ENCODE data around the gene RPS15.
A peak's percentile ranks its signal among the peaks of the same experiment; 100 is the strongest.

RPS15 gene

GRCh38 chr19:1445185-1445931 is 7.2 kb downstream of the RPS15 start:
- H3K4me2 ChIP-seq (ENCODE audit: low read length) = peak overlapping the region; percentile 79
- H3K27me3 ChIP-seq (ENCODE audit: control insufficient read depth, insufficient read depth, low read length) = peaks cover 35% of the 10 kb centered on the region
- H3K9ac ChIP-seq (ENCODE audit: low read depth, low read length) = no peak overlapping the region
- no peak overlapping the region for H3K4me3 ChIP-seq (ENCODE audit: low read length)
- peaks cover 18% of the 10 kb centered on the region for H3K4me1 ChIP-seq (ENCODE audit: control insufficient read depth, insufficient read depth, low read length)
- no peaks in the 10 kb centered on the region for H3K9me3 ChIP-seq (replicated peaks; ENCODE audit: low read length)
- peaks cover 27% of the 10 kb centered on the region for H3K36me3 ChIP-seq (ENCODE audit: insufficient read depth, low read length)

DNA sequence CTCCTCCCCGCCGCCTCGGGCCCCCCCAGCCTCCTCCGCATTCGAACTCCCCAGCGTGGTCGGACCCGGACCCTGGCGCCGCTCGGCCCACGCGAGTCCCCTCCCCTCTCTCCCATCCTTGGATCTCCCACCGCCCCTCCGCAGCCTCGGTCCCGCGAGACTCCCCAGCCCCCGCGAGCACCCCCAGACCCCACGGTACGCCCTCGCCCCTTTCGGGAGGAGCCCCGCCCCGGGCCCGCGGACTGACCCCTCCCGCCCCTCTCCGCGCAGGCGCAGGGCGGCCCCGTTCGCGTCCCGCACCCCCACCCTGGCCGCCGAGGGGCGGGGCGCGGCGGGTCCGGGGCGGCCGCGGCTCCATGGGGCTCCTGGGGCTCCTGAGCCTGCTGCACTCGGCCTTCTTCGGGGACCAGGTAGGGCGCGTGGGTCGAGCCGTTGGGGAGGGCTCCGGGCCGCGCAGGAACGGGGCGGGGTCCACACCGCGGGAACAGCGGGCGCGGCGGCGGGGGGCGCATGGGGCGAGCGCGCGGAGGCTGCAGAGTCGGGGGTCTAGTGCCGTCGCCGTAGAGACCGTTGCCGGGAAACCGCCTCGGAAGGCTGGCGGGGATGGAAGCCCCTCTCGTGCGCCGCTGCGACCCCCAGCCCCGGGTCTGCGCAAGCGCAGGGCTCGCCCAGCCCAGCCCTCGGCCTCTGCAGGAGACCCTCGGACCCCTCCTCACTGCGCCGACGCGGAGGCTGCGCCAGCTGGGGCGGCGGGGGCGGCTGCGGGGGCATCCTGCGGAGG is 7.9 kb downstream of the RPS15 start:
- Histone ChIP-seq H3K4me2 (ENCODE audit: low read length) (peak overlapping the region; percentile 49), H3K4me3 (ENCODE audit: low read length) (no peak overlapping the region), H3K27me3 (ENCODE audit: control insufficient read depth, insufficient read depth, low read length) (peaks cover 43% of the 10 kb centered on the region), H3K4me1 (ENCODE audit: control insufficient read depth, insufficient read depth, low read length) (peaks cover 12% of the 10 kb centered on the region), H3K9ac (ENCODE audit: low read depth, low read length) (no peak overlapping the region), H3K36me3 (ENCODE audit: insufficient read depth, low read length) (peaks cover 20% of the 10 kb centered on the region), H3K9me3 (replicated peaks; ENCODE audit: low read length) (no peaks in the 10 kb centered on the region)

DNA sequence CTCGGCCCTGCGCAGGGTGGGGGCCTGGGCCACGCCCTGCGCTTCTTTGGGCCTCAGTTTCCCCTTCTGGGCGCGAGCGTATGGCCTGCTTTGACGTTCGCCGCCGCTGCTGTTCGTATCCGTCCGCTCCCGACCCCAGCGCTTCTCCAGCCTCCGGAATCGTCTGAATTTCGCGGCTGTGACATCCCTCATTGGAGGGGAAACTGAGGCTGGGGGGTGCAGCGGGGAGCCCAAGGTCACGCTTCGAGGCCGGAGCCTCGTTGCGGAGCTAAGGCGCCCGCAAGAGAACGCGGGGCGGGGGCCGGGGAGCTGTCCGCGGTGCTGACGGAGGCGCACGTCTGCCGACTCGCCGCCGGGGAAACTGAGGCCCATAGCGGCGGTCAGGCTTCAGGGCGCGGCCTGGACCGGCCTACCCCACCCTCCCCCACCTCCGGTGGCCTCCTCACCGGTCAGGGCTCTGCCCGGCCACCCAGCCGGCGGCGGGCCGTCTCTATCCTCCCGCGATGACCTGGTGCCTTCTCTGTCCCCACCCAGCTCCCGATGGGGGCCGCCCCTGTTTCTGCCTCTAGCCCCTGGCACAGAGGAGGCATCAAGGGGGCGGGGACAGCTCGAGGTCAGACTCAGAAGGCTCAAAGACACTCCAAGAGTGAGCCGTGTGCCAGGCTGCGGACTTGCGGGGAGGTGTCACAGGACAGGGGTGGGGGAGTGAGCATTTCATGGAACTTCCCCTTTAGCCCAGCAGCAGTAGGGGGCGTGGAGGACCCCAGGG is 8.7 kb downstream of the RPS15 start:
- Histone ChIP-seq H3K9ac (ENCODE audit: low read depth, low read length) (no peak overlapping the region), H3K4me2 (ENCODE audit: low read length) (no peak overlapping the region), H3K36me3 (ENCODE audit: insufficient read depth, low read length) (peaks cover 12% of the 10 kb centered on the region), H3K4me1 (ENCODE audit: control insufficient read depth, insufficient read depth, low read length) (peaks cover 12% of the 10 kb centered on the region), H3K9me3 (replicated peaks; ENCODE audit: low read length) (no peaks in the 10 kb centered on the region), H3K4me3 (ENCODE audit: low read length) (no peak overlapping the region), H3K27me3 (ENCODE audit: control insufficient read depth, insufficient read depth, low read length) (peaks cover 50% of the 10 kb centered on the region)

- H3K9ac ChIP-seq (ENCODE audit: low read depth, low read length) = no peak overlapping the region
- H3K4me3 ChIP-seq (ENCODE audit: low read length) = no peak overlapping the region
- no peaks in the 10 kb centered on the region for H3K9me3 ChIP-seq (replicated peaks; ENCODE audit: low read length)
- peaks cover 16% of the 10 kb centered on the region for H3K4me1 ChIP-seq (ENCODE audit: control insufficient read depth, insufficient read depth, low read length)
- H3K4me2 ChIP-seq (ENCODE audit: low read length) = no peak overlapping the region
- peaks cover 56% of the 10 kb centered on the region for H3K27me3 ChIP-seq (ENCODE audit: control insufficient read depth, insufficient read depth, low read length)
- H3K36me3 ChIP-seq (ENCODE audit: insufficient read depth, low read length) = peaks cover 6% of the 10 kb centered on the region
Measured at GRCh38 chr19:1447504-1447903, 9.3 kb downstream of the RPS15 start.

DNA sequence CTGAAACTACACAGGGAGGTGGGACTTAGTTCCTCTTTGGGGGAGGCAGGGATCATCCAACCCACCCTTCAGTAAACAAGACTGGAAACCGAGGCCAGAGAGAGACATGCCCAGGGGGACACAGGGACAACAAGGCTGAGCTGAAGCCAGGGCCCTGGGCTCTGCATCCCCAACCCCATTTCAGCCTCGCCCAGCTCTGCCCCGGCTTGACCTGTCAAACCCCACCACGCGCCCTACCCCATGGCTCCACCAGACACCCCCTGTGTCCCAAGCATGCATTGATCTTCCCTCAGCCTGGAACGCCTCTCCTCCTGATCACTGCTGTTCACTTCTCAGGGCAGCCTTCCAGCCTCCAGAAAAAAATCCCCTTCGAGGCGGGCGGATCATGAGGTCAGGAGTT is 9.7 kb downstream of the RPS15 start:
- Histone ChIP-seq H3K9me3 (replicated peaks; ENCODE audit: low read length) (no peaks in the 10 kb centered on the region), H3K4me1 (ENCODE audit: control insufficient read depth, insufficient read depth, low read length) (peaks cover 16% of the 10 kb centered on the region), H3K4me2 (ENCODE audit: low read length) (no peak overlapping the region), H3K27me3 (ENCODE audit: control insufficient read depth, insufficient read depth, low read length) (peaks cover 61% of the 10 kb centered on the region), H3K36me3 (ENCODE audit: insufficient read depth, low read length) (peaks cover 2% of the 10 kb centered on the region), H3K9ac (ENCODE audit: low read depth, low read length) (no peak overlapping the region), H3K4me3 (ENCODE audit: low read length) (no peak overlapping the region)

DNA sequence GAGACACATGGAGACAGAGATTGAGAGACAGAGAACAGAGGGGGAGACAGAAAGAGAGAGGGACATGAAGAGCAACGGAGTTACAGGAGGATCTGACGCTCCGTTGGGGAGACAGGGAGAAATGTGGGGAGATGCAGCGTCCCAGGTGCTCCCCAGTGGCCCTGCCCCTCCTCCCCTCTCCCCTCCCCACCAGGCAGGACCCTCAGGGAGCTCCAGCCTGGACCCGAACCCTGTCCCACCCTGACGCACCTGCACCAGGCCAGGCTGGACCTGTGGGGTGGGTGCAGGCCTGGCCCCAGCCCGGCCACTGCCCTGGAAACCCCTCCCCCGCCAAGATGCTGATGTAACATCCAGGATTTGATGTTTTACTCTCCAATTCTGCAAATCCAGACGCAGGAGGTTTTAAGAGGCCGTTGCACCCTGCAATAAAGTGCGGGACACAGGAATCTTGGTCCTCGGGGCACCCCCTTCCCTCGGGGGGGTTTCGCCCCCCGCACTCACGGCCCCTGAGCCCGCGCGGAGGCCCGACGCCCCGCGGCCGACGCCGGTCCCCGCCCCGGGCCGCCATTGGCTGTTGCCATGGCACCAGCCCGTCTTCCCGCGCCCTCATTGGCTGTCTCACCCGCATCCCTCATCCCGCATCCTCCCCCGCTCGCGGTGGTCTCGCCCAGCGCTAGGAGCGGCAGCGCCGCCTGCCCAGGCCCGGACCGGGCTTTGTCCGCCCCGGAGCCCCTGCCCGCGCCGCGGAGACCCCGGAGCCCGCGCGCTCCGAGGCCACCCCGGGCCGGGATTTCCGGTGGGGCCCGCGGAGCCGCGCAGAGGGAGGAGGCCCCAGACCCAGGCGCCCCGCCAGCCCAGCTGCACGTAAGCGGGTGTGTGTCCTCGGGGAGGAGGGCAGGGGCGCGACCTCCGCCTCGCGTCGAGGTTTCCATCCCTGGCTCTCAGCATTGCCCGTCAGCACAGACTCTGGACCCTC is 11.6 kb downstream of the RPS15 start, which contains the start of gene APC2:
Gene APC2, plus strand, starts transcription at position 655 of the 976 bp plus-strand sequence. CDS start 2,881 bp downstream, outside the sequence.
- H3K9ac ChIP-seq (ENCODE audit: low read depth, low read length) = no peak within 1 kb of the TSS
- H3K4me3 ChIP-seq (ENCODE audit: low read length) = no peak within 1 kb of the TSS
- peaks cover 23% of the 10 kb centered on the region for H3K4me1 ChIP-seq (ENCODE audit: control insufficient read depth, insufficient read depth, low read length)

GRCh38 chr19:1450735-1451731 is 12.8 kb downstream of the RPS15 start:
- H3K27me3 ChIP-seq (ENCODE audit: control insufficient read depth, insufficient read depth, low read length) = peaks cover 86% of the 10 kb centered on the region
- no peak overlapping the region for H3K4me3 ChIP-seq (ENCODE audit: low read length)
- H3K4me2 ChIP-seq (ENCODE audit: low read length) = no peak overlapping the region
- peaks cover 19% of the 10 kb centered on the region for H3K4me1 ChIP-seq (ENCODE audit: control insufficient read depth, insufficient read depth, low read length)
- no peak overlapping the region for H3K9ac ChIP-seq (ENCODE audit: low read depth, low read length)
- no peaks in the 10 kb centered on the region for H3K36me3 ChIP-seq (ENCODE audit: insufficient read depth, low read length)
- no peaks in the 10 kb centered on the region for H3K9me3 ChIP-seq (replicated peaks; ENCODE audit: low read length)

More for the DNA sequence above, 11.6 kb downstream of the RPS15 start, which contains the start of gene APC2:
- Histone ChIP-seq H3K4me2 (ENCODE audit: low read length) (peak within 1 kb of the TSS; percentile 22), H3K27me3 (ENCODE audit: control insufficient read depth, insufficient read depth, low read length) (peaks cover 74% of the 10 kb centered on the region), H3K36me3 (ENCODE audit: insufficient read depth, low read length) (no peaks in the 10 kb centered on the region), H3K9me3 (replicated peaks; ENCODE audit: low read length) (no peaks in the 10 kb centered on the region)

- H3K4me3 ChIP-seq (ENCODE audit: low read length) = no peak overlapping the region
- no peak overlapping the region for H3K9ac ChIP-seq (ENCODE audit: low read depth, low read length)
- peaks cover 88% of the 10 kb centered on the region for H3K27me3 ChIP-seq (ENCODE audit: control insufficient read depth, insufficient read depth, low read length)
- no peaks in the 10 kb centered on the region for H3K9me3 ChIP-seq (replicated peaks; ENCODE audit: low read length)
- no peaks in the 10 kb centered on the region for H3K36me3 ChIP-seq (ENCODE audit: insufficient read depth, low read length)
- no peak overlapping the region for H3K4me2 ChIP-seq (ENCODE audit: low read length)
- H3K4me1 ChIP-seq (ENCODE audit: control insufficient read depth, insufficient read depth, low read length) = peaks cover 13% of the 10 kb centered on the region
Measured at GRCh38 chr19:1451916-1452801, 14.0 kb downstream of the RPS15 start.

DNA sequence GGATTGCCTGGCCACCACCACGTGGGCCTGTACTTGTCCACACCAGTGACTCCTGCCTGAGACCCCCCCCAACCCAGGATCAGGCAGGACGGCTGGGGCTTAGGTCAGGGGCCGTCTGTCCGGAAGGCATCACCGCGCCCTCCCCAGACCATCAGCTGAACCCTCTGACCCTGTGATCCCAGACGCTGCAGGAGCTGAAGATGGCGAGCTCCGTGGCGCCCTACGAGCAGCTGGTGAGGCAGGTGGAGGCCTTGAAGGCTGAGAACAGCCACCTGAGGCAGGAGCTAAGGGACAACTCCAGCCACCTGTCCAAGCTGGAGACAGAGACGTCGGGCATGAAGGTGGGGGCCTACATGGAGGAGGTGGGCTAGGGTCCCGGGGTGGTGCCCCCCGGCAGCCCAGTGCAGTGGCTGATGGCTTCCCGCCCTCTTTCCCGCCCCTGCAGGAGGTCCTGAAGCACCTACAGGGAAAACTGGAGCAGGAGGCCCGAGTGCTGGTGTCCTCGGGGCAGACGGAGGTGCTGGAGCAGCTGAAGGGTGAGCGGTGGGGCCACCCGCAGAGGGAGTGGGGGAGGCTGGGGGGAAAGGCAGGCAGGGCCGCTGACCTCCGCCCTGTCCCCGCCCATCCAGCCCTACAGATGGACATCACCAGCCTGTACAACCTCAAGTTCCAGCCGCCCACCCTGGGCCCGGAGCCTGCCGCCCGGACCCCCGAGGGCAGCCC is 14.8 kb downstream of the RPS15 start:
- Histone ChIP-seq H3K4me3 (ENCODE audit: low read length) (no peak overlapping the region), H3K9ac (ENCODE audit: low read depth, low read length) (no peak overlapping the region), H3K27me3 (ENCODE audit: control insufficient read depth, insufficient read depth, low read length) (peaks cover 83% of the 10 kb centered on the region), H3K9me3 (replicated peaks; ENCODE audit: low read length) (no peaks in the 10 kb centered on the region), H3K4me1 (ENCODE audit: control insufficient read depth, insufficient read depth, low read length) (peaks cover 13% of the 10 kb centered on the region), H3K4me2 (ENCODE audit: low read length) (peak overlapping the region; percentile 8), H3K36me3 (ENCODE audit: insufficient read depth, low read length) (no peaks in the 10 kb centered on the region)

Measured in skeletal muscle satellite cell (primary cell).